Right hindlimb (tissue), 1 donor: ENCODE results near the gene ZSWIM1.
"Not testable (repeated sequence)": the region's sequence is repeated elsewhere in the genome, so short reads cannot be mapped to it uniquely, and the experiment has no call there.

Experiments
- DNase-seq: peaks from one replicate; pipeline ENCODE4 v3.0.0-alpha.2; 2018

The ZSWIM1 gene

DNA sequence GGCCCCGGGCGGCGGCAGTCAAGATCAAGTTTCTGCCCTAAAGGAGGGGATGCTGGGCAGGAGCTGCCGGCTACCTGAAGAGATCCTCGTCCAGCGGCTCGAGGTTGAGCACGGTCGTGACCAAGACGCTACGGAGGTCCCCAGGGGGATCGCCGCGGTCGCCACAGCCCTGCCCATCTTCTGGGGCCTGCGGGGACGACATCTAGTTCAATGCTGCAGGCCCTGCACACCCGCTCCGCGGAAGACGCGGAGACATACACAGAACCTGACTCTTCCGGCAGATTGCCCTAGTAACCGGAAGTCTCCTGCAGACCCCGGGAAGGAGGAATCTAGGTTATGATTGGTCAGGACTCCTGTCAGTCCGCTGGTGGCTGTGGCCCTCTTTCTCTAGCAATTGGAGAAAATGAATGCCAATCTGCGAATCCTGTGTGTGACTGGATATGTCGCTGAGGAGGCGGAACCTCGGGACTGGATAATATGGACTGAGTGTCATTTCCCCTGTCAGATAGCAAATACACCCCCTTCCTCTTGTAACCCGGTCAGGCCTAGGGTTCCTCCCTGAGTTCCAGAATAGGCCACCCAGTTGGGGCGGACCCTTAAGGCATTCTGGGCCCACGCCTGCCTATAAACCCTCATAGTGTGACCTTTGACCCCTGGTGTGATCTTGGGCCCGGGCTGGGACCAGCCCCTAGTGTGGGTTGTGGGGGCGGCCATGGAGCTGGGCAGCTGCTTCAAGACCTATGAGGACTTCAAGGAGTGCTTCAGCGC is 23.7 kb upstream of the ZSWIM1 start, which contains the start of the genes ACOT8 and ZSWIM3:
ACOT8 (minus strand) TSS at position 279 of the 768 bp plus-strand sequence; CDS start at position 202, 77 bp downstream.
ZSWIM3 (plus strand) TSS at position 501 of the 768 bp plus-strand sequence; CDS start at position 713, 212 bp downstream.
- peak; percentile 98 for DNase-seq

GRCh38 chr20:45857882-45858216 is 23.2 kb upstream of the ZSWIM1 start:
- DNase-seq = peak; percentile 34

- DNase-seq = no peak
These were observed 21.1 kb upstream of the ZSWIM1 start for GRCh38 chr20:45859916-45860315.

DNA sequence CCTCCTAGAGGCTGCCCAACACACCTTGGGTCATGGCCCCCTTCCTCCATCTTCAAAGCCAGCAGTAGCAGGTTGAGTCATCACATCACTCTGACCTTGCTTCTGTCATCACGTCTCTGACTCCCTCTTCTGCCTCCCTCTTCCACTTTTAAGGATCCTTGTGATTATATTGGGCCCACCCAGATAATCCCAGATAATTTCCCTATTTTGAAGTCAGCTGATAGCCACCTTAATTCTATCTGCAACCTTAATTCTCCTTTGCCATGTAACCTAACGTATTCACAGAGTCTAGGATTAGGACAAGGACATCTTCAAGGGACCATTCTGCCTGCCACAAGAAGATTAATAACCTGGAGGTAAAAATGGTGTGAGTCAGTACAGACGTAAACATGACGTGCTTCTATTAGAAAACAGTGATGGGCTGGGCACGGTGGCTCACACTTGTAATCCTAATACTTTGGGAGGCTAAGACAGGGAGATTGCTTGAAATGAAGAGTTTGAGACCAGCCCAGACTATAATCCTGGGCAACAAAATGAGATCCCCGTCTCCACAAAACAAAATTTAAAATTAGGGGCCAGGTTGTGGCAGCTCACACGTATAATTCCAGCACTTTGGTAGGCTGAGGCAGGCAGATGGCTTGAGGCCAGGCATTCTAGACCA is 20.3 kb upstream of the ZSWIM1 start:
- DNase-seq = no peak

DNA sequence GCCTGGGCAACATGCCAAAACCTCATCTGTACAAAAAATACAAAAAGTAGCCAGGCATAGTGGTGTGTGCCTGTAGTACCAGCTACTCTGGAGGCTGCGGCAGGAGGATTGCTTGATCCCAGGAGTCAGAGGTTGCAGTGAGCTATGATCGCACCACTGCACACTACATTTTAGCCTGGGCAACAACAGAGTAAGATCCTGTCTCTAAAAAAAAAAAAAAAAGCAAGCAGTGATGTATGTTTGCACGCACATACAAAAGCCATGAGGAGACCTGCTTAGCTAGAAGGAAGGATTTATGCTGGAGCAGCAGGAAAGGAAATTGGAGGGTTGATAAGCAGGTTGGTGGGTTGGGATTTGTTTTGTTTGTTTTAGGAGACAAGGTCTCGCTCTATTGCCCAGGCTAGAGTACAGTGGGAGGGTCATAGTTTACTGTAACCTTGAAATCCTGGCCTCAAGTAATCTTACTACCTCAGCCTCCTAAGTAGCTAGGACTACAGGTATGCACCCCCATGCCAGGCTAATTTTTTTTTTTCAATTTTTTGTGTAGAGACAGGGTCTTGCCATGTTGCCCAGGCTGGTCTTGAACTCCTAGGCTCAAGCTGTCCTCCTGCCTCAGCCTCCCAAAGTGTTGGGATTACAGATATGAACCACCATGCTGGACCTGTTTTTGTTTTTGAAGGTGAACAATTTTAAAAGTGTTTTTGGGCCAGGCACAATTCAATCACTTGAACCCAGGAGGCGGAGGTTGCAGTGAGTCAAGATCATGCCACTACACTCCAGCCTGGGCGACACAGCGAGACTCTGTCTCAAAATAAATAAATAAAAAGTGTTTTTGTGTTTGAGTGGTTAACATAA is 19.6 kb upstream of the ZSWIM1 start:
- DNase-seq = no peak

DNA sequence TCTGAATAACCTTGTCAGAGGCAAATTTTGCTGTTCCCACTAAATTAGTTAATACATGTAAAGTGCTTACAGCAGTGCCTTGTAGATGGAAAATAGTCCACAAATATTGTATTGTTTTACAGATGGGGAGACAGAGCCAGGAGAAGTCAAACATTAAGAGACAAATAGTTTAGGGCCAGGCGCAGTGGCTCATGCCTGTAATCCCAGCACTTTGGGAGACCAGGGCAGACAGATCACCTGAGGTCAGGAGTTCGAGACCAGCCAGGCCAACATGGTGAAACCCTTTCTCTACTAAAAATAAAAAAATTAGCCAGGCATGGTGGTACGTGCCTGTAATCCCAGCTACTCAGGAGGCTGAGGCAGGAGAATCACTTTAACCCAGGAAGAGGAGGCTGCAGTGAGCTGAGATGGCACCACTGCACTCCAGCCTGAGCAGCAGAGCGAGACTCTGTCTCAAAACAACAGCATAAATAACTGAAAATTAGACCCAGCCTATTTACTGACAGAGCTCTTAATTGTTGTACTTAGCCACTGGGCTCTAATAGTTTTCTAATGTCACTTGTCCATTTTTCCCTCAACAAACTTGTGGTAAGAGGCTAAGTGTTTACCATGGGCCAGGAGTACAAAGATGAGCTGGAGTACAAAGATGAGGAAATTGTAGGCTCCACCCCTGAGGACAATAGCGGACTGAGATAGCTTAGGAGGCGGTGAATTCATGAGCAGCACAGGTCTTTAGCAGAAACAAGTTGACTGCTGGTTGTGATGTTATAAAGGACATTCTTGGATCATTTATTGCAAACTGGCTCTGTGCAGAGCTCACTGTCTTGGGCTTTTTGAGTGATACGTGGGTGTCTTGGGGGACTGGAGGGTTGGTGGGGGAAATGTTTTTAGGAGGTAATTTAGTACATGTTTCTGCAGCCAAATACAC is 17.2 kb upstream of the ZSWIM1 start:
- DNase-seq = no peak

GRCh38 chr20:45866454-45866853 is 14.6 kb upstream of the ZSWIM1 start:
- no peak for DNase-seq

GRCh38 chr20:45867136-45867818 is 13.8 kb upstream of the ZSWIM1 start:
- no peak for DNase-seq

- DNase-seq = no peak
These were observed 13.2 kb upstream of the ZSWIM1 start for GRCh38 chr20:45867819-45868176.

DNA sequence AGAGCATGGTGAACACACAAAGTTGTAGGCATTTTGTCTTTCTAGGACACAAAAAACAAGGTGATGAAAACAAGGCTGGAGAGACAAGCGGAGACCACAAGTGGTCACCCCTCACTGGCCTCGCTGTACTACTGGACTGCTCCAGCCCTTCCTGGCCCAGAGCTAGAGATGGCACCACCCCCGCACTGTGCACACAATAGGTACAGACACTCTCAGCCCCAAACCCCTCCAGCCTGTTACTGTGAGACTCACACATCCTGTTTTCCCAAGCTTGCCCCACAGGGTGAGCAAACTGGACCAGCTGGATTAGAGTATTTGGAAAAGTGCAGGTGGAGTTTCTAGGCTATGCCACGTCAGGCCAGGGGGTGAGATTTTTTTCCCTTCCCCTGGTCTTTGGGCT is 8.4 kb upstream of the ZSWIM1 start:
- DNase-seq = no peak

- no peak for DNase-seq
These were observed 7.5 kb upstream of the ZSWIM1 start for GRCh38 chr20:45873409-45874103.

DNA sequence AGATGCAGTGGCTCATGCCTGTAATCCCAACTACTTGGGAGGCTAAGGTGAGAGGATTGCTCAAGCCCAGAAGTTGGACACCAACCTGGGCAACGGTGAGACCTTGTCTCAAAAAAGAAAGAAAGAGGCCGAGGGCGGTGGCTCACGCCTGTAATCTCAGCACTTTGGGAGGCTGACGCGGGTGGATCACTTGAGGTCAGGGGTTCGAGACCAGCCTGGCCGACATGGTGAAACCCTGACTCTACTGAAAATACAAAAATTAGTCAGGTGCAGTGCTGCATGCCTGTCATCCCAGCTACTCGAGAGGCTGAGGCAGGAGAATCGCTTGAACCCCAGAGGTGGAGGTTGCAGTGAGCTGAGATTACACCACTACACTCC is 6.9 kb upstream of the ZSWIM1 start:
- DNase-seq = not testable (repeated sequence)

DNA sequence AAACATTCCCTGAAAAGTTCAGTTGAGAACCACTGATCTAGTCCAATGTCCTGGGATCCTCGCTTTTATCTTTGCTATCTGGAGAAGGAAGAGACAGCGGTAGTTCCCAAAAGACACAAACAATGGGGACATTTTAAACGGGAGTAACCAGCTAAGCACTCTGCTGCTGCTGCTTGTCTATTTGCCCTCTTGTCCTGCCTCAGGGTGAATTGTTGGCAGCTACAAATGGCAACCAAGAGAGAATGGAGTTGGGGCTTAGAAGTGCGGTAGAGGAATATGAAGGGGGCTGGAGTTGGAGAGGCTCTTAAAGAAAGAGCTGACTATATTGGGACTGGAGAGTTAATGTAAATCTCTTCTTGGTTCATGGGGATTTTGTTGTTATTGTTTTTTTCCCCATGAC is 6.5 kb upstream of the ZSWIM1 start:
- DNase-seq = no peak

- no peak for DNase-seq
These were observed 2.8 kb upstream of the ZSWIM1 start for GRCh38 chr20:45878076-45878761.

DNA sequence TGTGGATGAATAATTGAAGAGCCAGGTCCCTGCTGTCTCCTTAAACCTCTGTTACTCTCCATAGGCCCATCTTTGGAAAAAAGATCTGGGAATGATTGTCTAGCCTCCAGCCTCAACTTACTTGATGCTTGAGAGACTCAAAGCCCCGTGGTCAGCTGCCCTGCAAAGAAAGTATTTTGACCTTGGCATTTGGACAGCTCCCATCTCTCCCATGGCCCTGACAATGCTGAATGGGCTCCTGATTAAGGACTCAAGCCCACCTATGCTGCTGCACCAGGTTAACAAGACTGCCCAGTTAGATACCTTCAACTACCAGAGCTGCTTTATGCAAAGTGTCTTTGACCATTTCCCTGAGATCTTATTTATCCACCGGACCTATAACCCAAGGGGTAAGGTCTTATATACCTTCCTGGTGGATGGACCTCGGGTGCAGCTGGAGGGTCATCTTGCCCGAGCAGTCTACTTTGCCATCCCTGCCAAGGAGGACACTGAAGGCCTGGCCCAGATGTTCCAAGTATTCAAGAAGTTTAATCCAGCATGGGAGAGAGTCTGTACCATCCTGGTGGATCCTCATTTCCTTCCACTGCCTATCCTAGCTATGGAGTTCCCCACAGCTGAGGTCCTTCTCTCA is 1.6 kb downstream of the ZSWIM1 start:
- DNase-seq = no peak

DNA sequence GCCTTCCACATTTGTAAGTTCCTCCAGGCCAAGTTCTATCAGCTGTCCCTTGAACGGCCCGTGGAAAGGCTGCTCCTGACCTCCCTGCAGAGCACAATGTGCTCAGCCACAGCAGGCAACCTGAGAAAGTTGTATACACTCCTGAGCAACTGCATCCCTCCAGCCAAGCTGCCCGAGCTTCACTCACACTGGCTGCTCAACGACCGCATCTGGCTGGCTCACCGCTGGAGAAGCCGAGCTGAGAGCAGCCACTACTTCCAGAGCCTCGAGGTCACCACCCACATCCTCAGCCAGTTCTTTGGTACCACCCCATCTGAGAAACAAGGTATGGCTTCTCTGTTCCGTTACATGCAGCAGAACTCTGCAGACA is 2.1 kb downstream of the ZSWIM1 start:
- no peak for DNase-seq

DNA sequence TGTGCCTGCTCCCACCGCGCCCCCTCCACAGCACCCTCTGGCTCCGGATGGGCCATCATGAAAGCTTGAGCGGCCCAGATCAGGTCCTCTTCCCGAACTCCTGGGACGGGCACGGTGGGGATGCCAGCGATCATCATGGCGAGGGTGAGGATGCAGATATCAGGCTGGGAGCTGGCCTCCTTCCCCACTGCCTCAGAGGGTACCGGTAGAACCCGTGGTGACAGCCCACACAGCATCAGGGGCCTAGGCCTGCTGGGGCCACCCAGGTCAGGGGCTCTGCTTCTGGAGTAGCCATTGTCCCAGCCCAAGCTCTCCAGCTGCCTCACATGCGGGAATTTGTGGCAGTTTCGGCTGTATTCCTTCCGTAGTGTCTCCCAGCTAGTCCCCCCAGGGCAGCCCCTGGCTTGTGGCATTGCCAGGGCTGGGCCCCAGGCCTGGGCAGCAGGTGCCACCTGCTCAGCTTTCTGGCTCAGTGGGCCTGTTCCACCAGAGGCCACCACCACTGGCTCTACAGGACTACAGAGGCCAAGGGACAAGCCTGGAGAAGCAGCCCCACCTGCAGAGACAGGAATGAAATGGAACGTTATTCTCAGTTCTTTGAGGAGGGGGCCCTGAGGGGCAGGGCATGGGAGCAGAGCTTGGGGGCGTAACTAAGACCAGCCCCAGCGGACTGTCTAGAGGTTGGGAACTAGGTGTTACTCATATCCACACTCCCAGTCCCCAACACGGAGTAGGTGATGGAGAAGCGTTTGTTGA is 5.7 kb downstream of the ZSWIM1 start:
- DNase-seq = no peak

DNA sequence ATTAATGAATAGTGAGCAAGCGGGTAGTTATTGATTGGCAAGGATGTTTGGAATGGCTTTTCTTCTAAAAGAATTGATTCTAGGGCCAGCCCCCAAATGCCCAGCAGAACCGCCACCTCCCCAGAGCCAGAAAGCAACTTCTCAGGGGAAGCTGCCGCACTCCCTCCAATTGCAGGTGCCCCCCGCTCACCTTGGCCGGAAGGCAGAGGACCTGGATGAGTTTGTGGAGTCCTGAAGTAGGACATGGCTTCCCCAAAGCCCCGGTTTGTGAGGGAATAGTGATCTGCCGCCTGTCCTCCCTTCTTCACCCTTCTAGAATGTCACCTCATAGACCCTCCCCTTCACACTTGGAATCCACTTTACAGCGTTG is 6.3 kb downstream of the ZSWIM1 start, which contains the start of gene SPATA25:
SPATA25 (minus strand) TSS at position 277 of the 370 bp plus-strand sequence; CDS start at position 245, 32 bp downstream.
- DNase-seq = no peak

DNA sequence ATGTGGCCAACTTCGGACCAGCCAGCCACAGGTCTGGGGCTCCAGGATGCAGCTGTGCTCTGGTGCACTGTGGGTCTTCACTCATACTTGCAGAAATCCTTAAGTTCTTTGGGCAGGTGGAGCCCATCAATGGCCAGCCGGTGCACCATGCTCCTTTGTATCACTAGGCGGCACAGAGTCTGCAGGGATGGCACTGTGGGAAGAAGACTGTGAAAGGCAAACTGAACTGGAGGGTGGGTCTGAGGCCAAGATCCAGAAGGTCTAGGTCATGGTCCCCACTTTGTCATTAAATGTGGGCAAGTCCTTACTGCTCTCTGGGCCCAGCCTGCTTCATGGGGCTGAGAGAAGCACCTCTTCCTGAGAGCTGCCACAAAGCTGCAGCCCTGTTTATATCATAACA is 7.7 kb downstream of the ZSWIM1 start:
- DNase-seq = no peak
